ENCODE data around the gene EPHX1. TPM values are rescaled to one million over a fixed set of nuclear protein-coding genes. Genes with fewer than 3 reads are reported as not detected.

EPHX1 gene
- total RNA-seq, 4 donors from 2014 or later: 56.9 to 114 (median 90.6) TPM

DNA sequence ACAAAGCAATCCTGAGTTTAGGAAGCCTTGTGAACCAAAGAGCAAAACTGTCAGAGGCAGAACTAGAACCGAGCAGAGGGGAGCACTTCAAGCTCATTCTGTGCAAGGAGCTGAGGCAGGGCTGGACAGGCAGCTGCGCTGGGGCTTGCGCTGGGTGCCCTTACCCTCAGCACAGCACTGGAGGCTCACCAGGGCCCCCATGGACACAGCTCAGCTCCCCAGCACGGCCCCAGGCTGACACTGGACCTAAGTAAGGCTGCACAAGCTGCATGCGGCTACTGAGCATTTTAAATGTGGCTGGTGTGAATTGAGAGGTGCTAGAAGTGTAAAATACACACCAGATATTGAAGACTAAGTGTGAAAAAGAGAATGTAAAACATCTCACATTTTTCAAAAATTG is 50.2 kb downstream of the EPHX1 start:
- no peak for TF ChIP-seq POLR2AphosphoS5 (IDR thresholded peaks at IDR 0.05)
- TF ChIP-seq, protein P1, sequence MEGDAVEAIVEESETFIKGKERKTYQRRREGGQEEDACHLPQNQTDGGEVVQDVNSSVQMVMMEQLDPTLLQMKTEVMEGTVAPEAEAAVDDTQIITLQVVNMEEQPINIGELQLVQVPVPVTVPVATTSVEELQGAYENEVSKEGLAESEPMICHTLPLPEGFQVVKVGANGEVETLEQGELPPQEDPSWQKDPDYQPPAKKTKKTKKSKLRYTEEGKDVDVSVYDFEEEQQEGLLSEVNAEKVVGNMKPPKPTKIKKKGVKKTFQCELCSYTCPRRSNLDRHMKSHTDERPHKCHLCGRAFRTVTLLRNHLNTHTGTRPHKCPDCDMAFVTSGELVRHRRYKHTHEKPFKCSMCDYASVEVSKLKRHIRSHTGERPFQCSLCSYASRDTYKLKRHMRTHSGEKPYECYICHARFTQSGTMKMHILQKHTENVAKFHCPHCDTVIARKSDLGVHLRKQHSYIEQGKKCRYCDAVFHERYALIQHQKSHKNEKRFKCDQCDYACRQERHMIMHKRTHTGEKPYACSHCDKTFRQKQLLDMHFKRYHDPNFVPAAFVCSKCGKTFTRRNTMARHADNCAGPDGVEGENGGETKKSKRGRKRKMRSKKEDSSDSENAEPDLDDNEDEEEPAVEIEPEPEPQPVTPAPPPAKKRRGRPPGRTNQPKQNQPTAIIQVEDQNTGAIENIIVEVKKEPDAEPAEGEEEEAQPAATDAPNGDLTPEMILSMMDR (IDR thresholded peaks at IDR 0.05): no peak
- TF ChIP-seq POLR2A (IDR thresholded peaks at IDR 0.05): no peak
- no peak for TF ChIP-seq EP300 (IDR thresholded peaks at IDR 0.05; ENCODE audit: low read depth)
- Histone ChIP-seq H3K27me3 (no peaks in the 10 kb centered on the region), H3K4me3 (no peak overlapping the region), H3K9me3 (no peaks in the 10 kb centered on the region), H3K36me3 (peaks cover 0 to 45% (median 18%) of the 10 kb centered on the region in 4 donors), H3K4me1 (peaks cover 0 to 17% (median 9%) of the 10 kb centered on the region in 4 donors), H3K27ac (no peak overlapping the region)
- intact Hi-C loops (cut with DNase I; ENCODE audit: low total_unique reads) (no loop called here), in situ Hi-C loops (cut with MboI; ENCODE audit: low pct_ligation_motif_present in 1 of 4, low pct_unique_long_range_greater_than_20kb in 1 of 4, low sequenced_read_pairs in 3 of 4) (no loop called here)
- DNase-seq: no peak
- 84% methylated on average over 5 of the region's 5 CpGs; no CpG with 5 or more reads in 1 of the 2 donors for WGBS, 2 donors (ENCODE audit: low coverage in 1 of 2)

DNA sequence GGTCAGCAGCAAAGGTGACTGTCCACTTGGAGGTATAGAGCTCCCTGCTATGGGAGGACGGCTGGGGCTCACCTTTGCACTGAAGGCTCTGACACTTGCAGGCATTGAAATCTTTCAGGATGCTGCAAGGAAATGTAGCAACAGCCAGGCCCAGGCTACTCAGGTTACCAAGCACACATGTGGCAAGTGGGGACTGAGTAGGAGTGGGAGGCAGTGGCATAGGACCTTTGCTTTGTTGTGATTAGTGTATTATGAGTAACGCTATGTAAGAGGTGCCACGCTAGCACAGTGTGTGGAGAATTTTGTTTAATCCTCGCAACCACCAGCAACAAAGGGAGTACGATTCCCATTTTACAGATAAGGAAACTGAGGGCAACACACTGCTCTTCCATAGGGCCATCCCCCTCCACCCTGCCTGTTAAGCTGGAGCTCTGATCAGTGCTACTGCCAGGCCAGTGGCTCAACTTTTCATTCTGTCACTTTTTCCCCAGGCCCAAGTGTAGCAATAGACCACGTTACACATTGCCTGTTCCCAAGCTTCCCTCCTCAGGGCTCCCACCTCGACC is 51.0 kb downstream of the EPHX1 start:
- H3K36me3 ChIP-seq: peaks cover 0 to 50% (median 16%) of the 10 kb centered on the region in 4 donors
- no peaks in the 10 kb centered on the region for H3K27me3 ChIP-seq
- H3K27ac ChIP-seq: no peak overlapping the region
- DNase-seq: no peak
- 92 to 100% methylated on average over 1 to 7 of the region's 7 CpGs for WGBS, 2 donors (ENCODE audit: low coverage in 1 of 2)
- in situ Hi-C loops (cut with MboI; ENCODE audit: low pct_ligation_motif_present in 1 of 4, low pct_unique_long_range_greater_than_20kb in 1 of 4, low sequenced_read_pairs in 3 of 4) (no loop called here), intact Hi-C loops (cut with DNase I; ENCODE audit: low total_unique reads) (no loop called here)
- TF ChIP-seq, protein P1 (IDR thresholded peaks at IDR 0.05): no peak
- TF ChIP-seq POLR2A (IDR thresholded peaks at IDR 0.05): no peak
- TF ChIP-seq EP300 (IDR thresholded peaks at IDR 0.05; ENCODE audit: low read depth): no peak
- no peak for TF ChIP-seq POLR2AphosphoS5 (IDR thresholded peaks at IDR 0.05)
- H3K4me3 ChIP-seq: no peak overlapping the region
- H3K4me1 ChIP-seq: peaks cover 0 to 19% (median 10%) of the 10 kb centered on the region in 4 donors
- no peaks in the 10 kb centered on the region for H3K9me3 ChIP-seq

DNA sequence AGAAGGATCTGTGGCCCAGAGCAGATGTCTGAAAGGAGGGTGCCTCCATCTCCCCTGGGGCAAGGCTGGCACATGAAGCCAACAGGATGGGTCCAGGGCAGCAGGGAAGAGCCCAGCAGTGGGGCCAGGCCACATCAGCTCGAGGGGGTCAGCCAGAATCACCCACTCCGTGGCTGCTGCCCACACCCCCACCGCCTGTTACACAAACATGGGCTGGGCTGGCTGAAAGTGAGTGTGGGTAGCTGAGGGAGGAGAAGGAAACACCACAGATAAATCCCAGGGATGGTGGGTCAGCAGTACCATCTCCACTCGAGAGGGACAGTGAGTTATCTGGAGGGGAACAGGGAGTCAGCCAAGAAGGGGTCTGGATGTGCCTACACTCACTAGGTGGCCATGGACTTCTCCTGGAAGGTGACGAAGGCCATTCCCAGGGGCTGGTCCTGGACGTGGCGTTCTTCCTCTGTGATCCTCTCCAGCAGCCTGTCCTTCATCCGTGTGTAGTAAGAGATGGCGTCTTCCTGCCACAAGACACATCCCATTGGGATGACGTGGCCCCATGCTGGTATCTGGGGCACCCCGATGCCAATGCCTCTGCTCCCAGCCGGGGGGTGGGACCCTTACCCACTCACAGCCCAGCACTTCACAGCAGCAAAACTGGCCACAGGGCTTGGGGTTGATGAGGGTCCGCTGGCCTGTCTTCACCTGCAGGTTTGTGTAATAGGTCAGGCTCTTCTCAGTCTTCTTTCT is 52.1 kb downstream of the EPHX1 start:
- H3K27me3 ChIP-seq: no peaks in the 10 kb centered on the region
- no peak overlapping the region for H3K27ac ChIP-seq
- intact Hi-C loops (cut with DNase I; ENCODE audit: low total_unique reads): no loop called here
- TF ChIP-seq POLR2A (IDR thresholded peaks at IDR 0.05): no peak
- TF ChIP-seq, protein P1 (IDR thresholded peaks at IDR 0.05): no peak
- no peak for TF ChIP-seq POLR2AphosphoS5 (IDR thresholded peaks at IDR 0.05)
- no peak for TF ChIP-seq EP300 (IDR thresholded peaks at IDR 0.05; ENCODE audit: low read depth)
- H3K4me3 ChIP-seq: no peak overlapping the region
- DNase-seq: no peak
- peaks cover 0 to 48% (median 14%) of the 10 kb centered on the region in 4 donors for H3K36me3 ChIP-seq
- 89% methylated on average over 13 of the region's 13 CpGs; no CpG with 5 or more reads in 1 of the 2 donors for WGBS, 2 donors (ENCODE audit: low coverage in 1 of 2)
- H3K9me3 ChIP-seq: no peaks in the 10 kb centered on the region
- in situ Hi-C loops (cut with MboI; ENCODE audit: low pct_ligation_motif_present in 1 of 4, low pct_unique_long_range_greater_than_20kb in 1 of 4, low sequenced_read_pairs in 3 of 4): no loop called here
- H3K4me1 ChIP-seq: peaks cover 0 to 28% (median 10%) of the 10 kb centered on the region in 4 donors

DNA sequence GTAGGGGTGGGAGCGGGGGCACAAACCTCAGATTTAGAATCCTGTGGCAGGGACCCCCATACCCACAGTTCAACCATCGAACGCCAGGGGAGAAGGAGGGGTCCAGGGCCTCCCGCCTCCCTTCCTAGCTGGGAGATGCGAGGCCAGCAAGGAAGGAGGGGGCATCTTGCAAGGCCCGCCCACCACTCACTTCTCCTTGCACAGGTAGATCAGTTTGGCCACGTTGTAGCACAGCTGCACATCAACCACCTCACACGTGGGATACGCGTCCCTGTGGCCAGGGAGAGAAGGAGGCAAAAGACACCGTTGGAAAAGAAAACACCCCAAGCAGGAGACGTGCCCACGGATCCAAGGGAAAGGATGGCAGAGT is 52.6 kb downstream of the EPHX1 start:
- intact Hi-C loops (cut with DNase I; ENCODE audit: low total_unique reads): no loop called here
- Histone ChIP-seq H3K9me3 (no peaks in the 10 kb centered on the region), H3K36me3 (peaks cover 0 to 53% (median 14%) of the 10 kb centered on the region in 4 donors), H3K27me3 (no peaks in the 10 kb centered on the region), H3K4me1 (peaks cover 0 to 28% (median 10%) of the 10 kb centered on the region in 4 donors), H3K27ac (peak overlapping the region in 2 of 4 donors; percentile 68 to 78), H3K4me3 (no peak overlapping the region)
- in situ Hi-C loops (cut with MboI; ENCODE audit: low pct_ligation_motif_present in 1 of 4, low pct_unique_long_range_greater_than_20kb in 1 of 4, low sequenced_read_pairs in 3 of 4): no loop called here
- TF ChIP-seq EP300 (IDR thresholded peaks at IDR 0.05; ENCODE audit: low read depth) (no peak), POLR2A (IDR thresholded peaks at IDR 0.05) (no peak), POLR2AphosphoS5 (IDR thresholded peaks at IDR 0.05) (no peak)
- TF ChIP-seq, protein P1 (IDR thresholded peaks at IDR 0.05): no peak
- WGBS, 2 donors (ENCODE audit: low coverage in 1 of 2): 89 to 91% methylated on average over 6 to 13 of the region's 13 CpGs
- DNase-seq: no peak

All from transverse colon (tissue), 4 donors.